AG08396 (cell line): Measurements from ENCODE around the gene WDFY2.
A peak's percentile ranks its signal among the peaks of the same experiment; 100 is the strongest.
"Not testable (repeated sequence)": the region's sequence is repeated elsewhere in the genome, so short reads cannot be mapped to it uniquely, and the experiment has no call there.

Experiments
- DNase-seq: peaks from one replicate; pipeline ENCODE4 v3.0.0; 2012; ENCODE audit warnings: low spot score, mixed read lengths

Gene WDFY2

GRCh38 chr13:51564252-51564651 lies 20.0 kb upstream of the WDFY2 start:
- DNase-seq: no peak

- no peak for DNase-seq
Measured at GRCh38 chr13:51564671-51565070, 19.6 kb upstream of the WDFY2 start.

- DNase-seq: not testable (repeated sequence)
Measured at GRCh38 chr13:51569001-51569400, 15.3 kb upstream of the WDFY2 start.

GRCh38 chr13:51576754-51577153 lies 7.5 kb upstream of the WDFY2 start:
- no peak for DNase-seq

- no peak for DNase-seq
Measured at GRCh38 chr13:51577690-51578089, 6.6 kb upstream of the WDFY2 start.

- DNase-seq: no peak
Measured at GRCh38 chr13:51579676-51580075, 4.6 kb upstream of the WDFY2 start.

- DNase-seq: no peak
Measured at GRCh38 chr13:51581148-51581820, 3.0 kb upstream of the WDFY2 start.

GRCh38 chr13:51583469-51583874 lies 790 bp upstream of the WDFY2 start:
- no peak for DNase-seq

GRCh38 chr13:51584731-51585672 lies 740 bp downstream of the WDFY2 start:
- DNase-seq: peak; percentile 21

- DNase-seq: no peak
Measured at GRCh38 chr13:51585696-51586095, 1.4 kb downstream of the WDFY2 start.

- DNase-seq: no peak
Measured at GRCh38 chr13:51587372-51587771, 3.1 kb downstream of the WDFY2 start.

- DNase-seq: no peak
Measured at GRCh38 chr13:51588406-51588949, 4.2 kb downstream of the WDFY2 start.

- DNase-seq: no peak
Measured at GRCh38 chr13:51589793-51590192, 5.5 kb downstream of the WDFY2 start.

- DNase-seq: no peak
Measured at GRCh38 chr13:51590231-51590970, 6.1 kb downstream of the WDFY2 start.

- peak; percentile 60 for DNase-seq
Measured at GRCh38 chr13:51590971-51591627, 6.8 kb downstream of the WDFY2 start.

GRCh38 chr13:51591938-51592337 lies 7.7 kb downstream of the WDFY2 start:
- not testable (repeated sequence) for DNase-seq

GRCh38 chr13:51594432-51594831 lies 10.2 kb downstream of the WDFY2 start:
- no peak for DNase-seq

GRCh38 chr13:51595416-51595815 lies 11.2 kb downstream of the WDFY2 start:
- DNase-seq: no peak

- no peak for DNase-seq
Measured at GRCh38 chr13:51596541-51596940, 12.3 kb downstream of the WDFY2 start.

- DNase-seq: no peak
Measured at GRCh38 chr13:51599444-51600176, 15.3 kb downstream of the WDFY2 start.

GRCh38 chr13:51600703-51601102 lies 16.4 kb downstream of the WDFY2 start:
- no peak for DNase-seq
